GM13976 (cell line): ENCODE measurements around the gene GNG13.
"Not testable (repeated sequence)": the region's sequence is repeated elsewhere in the genome, so short reads cannot be mapped to it uniquely, and the experiment has no call there.

ENCODE experiments used
- DNase-seq: peaks from one replicate; pipeline ENCODE4 v3.0.0; 2012; ENCODE audit warnings: low spot score
- in situ Hi-C: fragments of 300-500 bp; cut with MboI; formaldehyde crosslinking; loops from one replicate; pipeline ENCODE4 v1.12.0; 2022; ENCODE audit warnings: low sequenced_read_pairs, mixed read lengths, inconsistent platforms; ENCODE audit not compliant: unreplicated experiment
- TF ChIP-seq, protein P1 (sequence below): IDR thresholded peaks from 2 replicates; pipeline ENCODE4 v1.5.1; 2012; ENCODE audit warnings: borderline replicate concordance, mild to moderate bottlenecking; ENCODE audit not compliant: insufficient read depth; ENCODE audit errors: extremely low read depth, missing control alignments, control extremely low read depth

The GNG13 gene

DNA sequence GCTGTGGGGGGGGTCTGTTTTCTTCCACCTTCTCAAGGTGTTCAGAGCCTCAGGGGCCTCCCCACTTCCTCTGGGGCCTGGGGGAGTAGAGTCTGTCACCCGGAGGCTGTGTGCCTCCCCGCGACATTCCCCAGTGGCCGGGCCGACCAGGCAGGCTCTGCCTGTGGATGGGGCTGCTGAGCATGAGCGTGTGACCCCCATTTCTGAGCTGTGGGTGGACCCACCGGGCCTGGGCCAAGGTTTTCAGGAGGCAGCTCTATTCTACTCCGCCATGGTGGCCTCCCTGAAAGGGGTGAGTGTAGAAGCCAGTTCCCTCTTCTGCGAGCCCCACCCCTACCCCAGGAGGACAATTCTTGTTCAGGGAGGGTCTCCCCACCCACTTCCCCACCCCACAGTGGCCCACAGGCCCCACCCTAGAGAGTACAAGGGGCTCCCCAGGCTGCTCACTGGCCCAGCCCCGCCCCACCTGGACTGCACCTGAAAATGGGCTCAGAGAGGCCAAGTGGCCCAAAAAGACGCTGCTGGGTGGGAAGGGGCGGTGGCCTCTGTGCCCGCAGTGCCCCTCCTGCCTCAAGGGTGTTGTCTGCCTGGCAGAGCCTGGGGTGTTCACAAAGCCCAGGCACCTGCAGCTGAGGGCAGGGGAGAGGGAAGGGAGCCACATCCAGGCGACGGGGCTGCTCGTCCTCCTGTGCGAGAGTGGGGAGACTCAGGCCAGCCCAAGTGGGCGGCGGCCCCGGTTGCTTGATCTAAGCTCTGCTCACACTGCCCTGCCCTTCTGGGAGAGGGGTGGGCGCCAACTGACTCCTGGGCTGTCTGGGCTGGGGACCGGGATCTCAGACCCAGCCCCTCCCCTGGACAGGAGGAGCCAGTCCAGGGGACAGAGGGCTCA, 38.7 kb downstream of the GNG13 start:
- no peak for DNase-seq
- in situ Hi-C loops, result no loop called here
- TF ChIP-seq, protein P1, sequence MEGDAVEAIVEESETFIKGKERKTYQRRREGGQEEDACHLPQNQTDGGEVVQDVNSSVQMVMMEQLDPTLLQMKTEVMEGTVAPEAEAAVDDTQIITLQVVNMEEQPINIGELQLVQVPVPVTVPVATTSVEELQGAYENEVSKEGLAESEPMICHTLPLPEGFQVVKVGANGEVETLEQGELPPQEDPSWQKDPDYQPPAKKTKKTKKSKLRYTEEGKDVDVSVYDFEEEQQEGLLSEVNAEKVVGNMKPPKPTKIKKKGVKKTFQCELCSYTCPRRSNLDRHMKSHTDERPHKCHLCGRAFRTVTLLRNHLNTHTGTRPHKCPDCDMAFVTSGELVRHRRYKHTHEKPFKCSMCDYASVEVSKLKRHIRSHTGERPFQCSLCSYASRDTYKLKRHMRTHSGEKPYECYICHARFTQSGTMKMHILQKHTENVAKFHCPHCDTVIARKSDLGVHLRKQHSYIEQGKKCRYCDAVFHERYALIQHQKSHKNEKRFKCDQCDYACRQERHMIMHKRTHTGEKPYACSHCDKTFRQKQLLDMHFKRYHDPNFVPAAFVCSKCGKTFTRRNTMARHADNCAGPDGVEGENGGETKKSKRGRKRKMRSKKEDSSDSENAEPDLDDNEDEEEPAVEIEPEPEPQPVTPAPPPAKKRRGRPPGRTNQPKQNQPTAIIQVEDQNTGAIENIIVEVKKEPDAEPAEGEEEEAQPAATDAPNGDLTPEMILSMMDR, result no peak

DNA sequence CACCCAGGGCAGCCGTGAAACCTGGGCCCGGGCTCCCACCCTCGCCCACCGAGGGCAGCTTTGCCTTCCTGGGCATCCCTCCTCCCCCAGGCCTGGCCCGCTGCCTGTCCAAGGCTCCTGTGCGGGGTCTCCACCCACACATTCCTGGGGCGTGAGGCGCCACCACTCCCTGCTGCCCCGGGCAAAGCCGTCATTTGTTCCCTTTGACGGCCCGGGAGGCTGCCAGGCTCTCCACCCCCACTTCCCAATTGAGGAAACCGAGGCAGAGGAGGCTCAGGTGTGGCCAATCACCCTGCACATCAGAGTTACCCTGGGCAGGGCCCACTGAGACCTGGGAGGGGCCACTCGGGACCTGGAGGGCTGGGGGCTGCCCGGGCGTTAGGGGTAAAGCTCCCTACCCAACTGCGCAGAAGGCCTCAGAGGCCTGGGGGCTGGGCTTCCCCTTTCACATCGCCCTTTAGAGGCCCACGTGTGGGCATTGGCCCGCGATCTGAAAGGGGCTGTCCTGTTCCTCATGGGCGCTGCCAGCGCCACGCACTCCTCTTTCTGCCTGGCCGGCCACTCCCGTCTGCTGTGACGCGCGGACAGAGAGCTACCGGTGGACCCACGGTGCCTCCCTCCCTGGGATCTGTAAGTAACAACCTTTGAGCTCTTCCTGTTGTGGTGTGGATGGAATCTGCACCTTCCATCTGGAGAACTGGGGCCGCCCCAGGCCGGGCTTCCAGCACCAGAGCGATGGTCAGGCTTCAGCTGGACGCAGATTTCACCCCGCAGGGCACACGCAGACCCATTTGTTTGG, 39.8 kb downstream of the GNG13 start, which contains the start of gene MSLN:
Gene MSLN (plus strand): TSS at position 190 of the 799 bp plus-strand sequence. CDS start 1,947 bp downstream, outside the sequence.
- DNase-seq, result no peak
- TF ChIP-seq, protein P1, result no peak
- in situ Hi-C loops, result no loop called here

DNA sequence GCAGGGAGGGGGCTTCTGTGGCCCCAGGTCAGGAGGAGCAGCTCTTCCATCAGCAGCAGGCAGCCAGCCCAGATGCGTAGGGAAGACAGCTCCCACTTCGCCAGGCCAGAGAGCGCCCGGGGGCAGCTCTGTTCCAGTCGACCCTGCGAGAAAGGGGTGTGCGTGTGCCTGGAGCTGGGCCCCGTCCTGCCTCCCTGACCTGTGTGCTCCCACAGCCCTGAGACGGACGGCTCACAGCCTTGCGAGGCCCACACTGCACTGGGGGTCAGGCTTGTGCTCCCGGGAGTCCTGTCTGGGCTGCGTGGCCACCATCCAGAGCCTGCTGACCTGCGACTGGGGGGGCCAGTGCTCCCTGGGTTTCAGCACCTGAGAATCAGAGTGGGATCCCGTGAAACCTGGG, 40.5 kb downstream of the GNG13 start:
- DNase-seq, result no peak
- in situ Hi-C loops, result no loop called here
- TF ChIP-seq, protein P1, result no peak

DNA sequence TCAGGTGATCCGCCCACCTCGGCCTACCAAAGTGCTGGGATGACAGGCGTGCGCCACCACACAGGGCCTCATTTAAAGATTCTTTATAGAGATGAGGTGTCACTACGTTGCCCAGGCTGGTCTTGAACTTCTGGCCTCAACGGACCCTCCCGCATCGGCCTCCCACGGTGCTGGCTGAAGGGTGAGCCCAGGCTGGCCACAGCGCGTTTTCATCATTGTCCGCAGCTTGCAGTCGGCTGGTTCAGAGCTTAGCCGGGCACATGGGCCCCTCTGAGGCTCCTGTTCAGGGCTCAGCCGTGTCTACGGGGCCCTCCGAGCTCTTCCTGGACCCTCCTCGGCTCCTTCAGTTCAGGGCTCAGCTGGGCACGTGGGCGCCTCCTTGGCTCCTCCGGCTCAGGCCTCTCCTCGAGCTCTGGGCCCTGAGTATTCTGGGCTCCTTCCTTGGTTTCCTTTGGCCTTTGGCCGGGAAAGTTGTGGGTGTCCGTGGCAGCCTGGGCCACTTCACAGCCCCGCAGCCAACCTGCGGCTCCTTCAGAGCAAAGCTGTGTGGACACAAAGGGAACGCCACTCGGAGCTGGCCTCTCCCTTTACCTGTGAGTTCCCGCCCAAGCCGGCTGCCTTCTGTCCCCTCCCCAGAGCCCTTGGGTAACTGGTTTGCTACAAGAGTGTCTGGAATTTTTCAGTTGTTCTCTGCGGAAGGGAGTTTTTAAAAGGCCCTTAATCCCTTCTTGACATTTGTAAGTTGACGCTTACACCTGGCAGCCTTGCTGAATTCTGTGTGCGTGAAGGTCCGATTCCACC, 41.2 kb downstream of the GNG13 start:
- TF ChIP-seq, protein P1, result no peak
- in situ Hi-C loops, result no loop called here
- no peak for DNase-seq

DNA sequence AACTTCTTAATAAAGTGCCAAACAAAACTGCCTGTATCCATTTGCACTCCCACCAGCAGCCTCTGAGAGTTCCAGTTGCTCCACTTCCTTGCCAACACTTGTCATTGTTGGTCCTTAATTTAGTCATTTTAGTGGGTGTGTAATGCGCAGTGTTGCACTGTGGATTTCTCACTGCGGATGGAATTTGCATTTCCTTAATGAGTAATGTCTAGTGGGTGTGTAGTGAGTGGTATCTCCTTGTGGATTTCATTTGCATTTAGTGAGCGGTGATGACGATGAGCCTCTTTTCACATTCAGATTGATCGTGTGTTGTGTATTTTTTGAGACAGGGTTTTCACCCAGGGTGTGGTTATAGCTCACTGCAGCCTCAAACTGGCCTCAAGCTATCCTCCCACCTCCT, 44.1 kb downstream of the GNG13 start:
- DNase-seq, result no peak
- in situ Hi-C loops, result no loop called here
- TF ChIP-seq, protein P1, result no peak

DNA sequence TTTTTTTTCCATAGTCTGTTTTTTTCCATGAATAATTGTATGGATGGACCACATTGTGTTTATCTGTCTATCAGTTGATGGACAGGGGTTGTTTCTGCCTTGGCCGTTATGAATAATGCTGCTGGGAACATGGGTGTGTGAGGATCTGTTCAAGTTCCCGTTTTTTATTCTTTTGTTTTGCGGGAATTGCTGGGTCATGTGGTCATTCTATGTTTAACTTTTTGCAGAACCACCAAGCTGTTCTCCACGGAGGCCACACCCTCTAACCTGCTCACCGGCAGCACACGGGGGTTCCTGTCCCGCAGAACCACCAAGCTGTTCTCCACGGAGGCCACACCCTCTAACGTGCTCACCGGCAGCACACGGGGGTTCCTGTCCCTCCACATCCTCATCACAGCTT, 45.9 kb downstream of the GNG13 start:
- in situ Hi-C loops, result no loop called here
- DNase-seq, result no peak
- TF ChIP-seq, protein P1, result no peak

DNA sequence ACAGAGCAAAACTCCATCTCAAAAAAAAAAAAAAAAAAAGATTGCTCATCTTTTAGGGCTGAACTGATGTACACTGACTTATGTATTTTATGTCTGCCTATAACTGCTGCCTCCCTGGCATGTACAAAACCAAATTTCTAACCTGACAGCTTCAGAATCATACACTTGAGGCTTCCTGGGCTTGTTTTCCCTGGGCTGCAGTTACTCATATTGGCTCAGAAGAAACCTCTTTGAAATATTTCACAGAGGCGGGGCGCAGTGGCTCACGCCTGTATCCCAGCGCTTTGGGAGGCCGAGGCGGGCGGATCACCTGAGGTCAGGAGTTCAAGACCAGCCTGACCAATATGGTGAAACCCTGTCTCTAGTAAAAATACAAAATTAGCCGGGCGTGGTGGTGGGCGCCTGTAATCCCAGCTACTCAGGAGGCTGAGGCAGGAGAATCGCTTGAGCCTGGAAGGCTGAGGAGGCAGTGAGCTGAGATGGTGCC, 46.4 kb downstream of the GNG13 start:
- DNase-seq, in situ Hi-C loops: not testable (repeated sequence)
